Central memory CD8-positive, alpha-beta T cell (primary cell): Measurements from ENCODE around the gene GALNT10.

Source experiments
- ATAC-seq: fragments of 150-1000 bp; cut with Tn5 transposase; replicated peaks from 2 replicates; pipeline ENCODE4 v1.10.0; 2022; ENCODE audit warnings: mild to moderate bottlenecking, moderate FRiP score, moderate number of reproducible peaks; ENCODE audit not compliant: poor library complexity, severe bottlenecking; ENCODE audit errors: extremely low read depth
- DNase-seq, 2 donors: peaks; one replicate each; pipeline ENCODE4 v3.0.0; 2021; ENCODE audit warnings: low spot score in 2 of 2
- H3K27ac Mint-ChIP-seq: one replicate; pipeline ENCODE4 v1.8.0; 2022; ENCODE audit warnings: low read depth, mild to moderate bottlenecking, moderate library complexity, mixed read lengths
- H3K27me3 Mint-ChIP-seq: one replicate; pipeline ENCODE4 v1.8.0; 2022; ENCODE audit warnings: mixed read lengths
- H3K36me3 Mint-ChIP-seq: one replicate; pipeline ENCODE4 v1.8.0; 2022; ENCODE audit warnings: mild to moderate bottlenecking, moderate library complexity, mixed read lengths; ENCODE audit not compliant: insufficient read depth
- H3K4me1 Mint-ChIP-seq: one replicate; pipeline ENCODE4 v1.8.0; 2022; ENCODE audit warnings: mixed read lengths
- H3K4me3 Mint-ChIP-seq: one replicate; pipeline ENCODE4 v1.8.0; 2022; ENCODE audit warnings: mild to moderate bottlenecking, moderate library complexity, mixed read lengths
- H3K9me3 Mint-ChIP-seq: one replicate; pipeline ENCODE4 v1.8.0; 2022; ENCODE audit warnings: mixed read lengths

The GALNT10 gene

GRCh38 chr5:154236536-154237375 lies 46.2 kb downstream of the GALNT10 start:
- ATAC-seq (no peak), DNase-seq (no peak)
- peaks cover 63% of the 10 kb centered on the region for H3K4me1 Mint-ChIP-seq
- H3K9me3 Mint-ChIP-seq = no peaks in the 10 kb centered on the region
- no peak overlapping the region for H3K4me3 Mint-ChIP-seq
- H3K27me3 Mint-ChIP-seq = no peaks in the 10 kb centered on the region
- H3K27ac Mint-ChIP-seq = no peak overlapping the region
- H3K36me3 Mint-ChIP-seq = no peaks in the 10 kb centered on the region

GRCh38 chr5:154237376-154237743 lies 46.8 kb downstream of the GALNT10 start:
- ATAC-seq (no peak), DNase-seq (no peak)
- Mint-ChIP-seq H3K9me3 (no peaks in the 10 kb centered on the region), H3K27me3 (no peaks in the 10 kb centered on the region), H3K27ac (no peak overlapping the region), H3K4me1 (peaks cover 61% of the 10 kb centered on the region), H3K36me3 (no peaks in the 10 kb centered on the region), H3K4me3 (no peak overlapping the region)

GRCh38 chr5:154237946-154238345 lies 47.4 kb downstream of the GALNT10 start:
- no peaks in the 10 kb centered on the region for H3K36me3 Mint-ChIP-seq
- ATAC-seq = no peak
- H3K27me3 Mint-ChIP-seq = no peaks in the 10 kb centered on the region

GRCh38 chr5:154238776-154239481 lies 48.4 kb downstream of the GALNT10 start:
- Mint-ChIP-seq H3K4me1 (peaks cover 64% of the 10 kb centered on the region), H3K36me3 (no peaks in the 10 kb centered on the region), H3K4me3 (no peak overlapping the region), H3K27ac (no peak overlapping the region), H3K27me3 (no peaks in the 10 kb centered on the region), H3K9me3 (no peaks in the 10 kb centered on the region)
- no peak for ATAC-seq
- no peak for DNase-seq

More at GRCh38 chr5:154237946-154238345, 47.4 kb downstream of the GALNT10 start:
- Mint-ChIP-seq H3K4me3 (no peak overlapping the region), H3K27ac (no peak overlapping the region), H3K4me1 (peaks cover 64% of the 10 kb centered on the region), H3K9me3 (no peaks in the 10 kb centered on the region)
- DNase-seq = no peak

- Mint-ChIP-seq H3K36me3 (no peaks in the 10 kb centered on the region), H3K4me1 (peaks cover 64% of the 10 kb centered on the region), H3K4me3 (no peak overlapping the region), H3K27me3 (no peaks in the 10 kb centered on the region), H3K9me3 (no peaks in the 10 kb centered on the region), H3K27ac (no peak overlapping the region)
- no peak for ATAC-seq
- DNase-seq = no peak
These were observed 50.1 kb downstream of the GALNT10 start for GRCh38 chr5:154240595-154240994.

- Mint-ChIP-seq H3K4me3 (no peak overlapping the region), H3K36me3 (no peaks in the 10 kb centered on the region), H3K27ac (no peak overlapping the region), H3K9me3 (no peaks in the 10 kb centered on the region), H3K4me1 (peaks cover 60% of the 10 kb centered on the region), H3K27me3 (no peaks in the 10 kb centered on the region)
- ATAC-seq (no peak), DNase-seq (no peak)
These were observed 50.5 kb downstream of the GALNT10 start for GRCh38 chr5:154241021-154241420.

GRCh38 chr5:154242442-154242841 lies 51.9 kb downstream of the GALNT10 start:
- Mint-ChIP-seq H3K27me3 (no peaks in the 10 kb centered on the region), H3K36me3 (no peaks in the 10 kb centered on the region), H3K9me3 (no peaks in the 10 kb centered on the region), H3K27ac (no peak overlapping the region), H3K4me3 (no peak overlapping the region), H3K4me1 (peaks cover 46% of the 10 kb centered on the region)
- ATAC-seq (no peak), DNase-seq (no peak)

- no peak for ATAC-seq
- no peaks in the 10 kb centered on the region for H3K27me3 Mint-ChIP-seq
These were observed 52.4 kb downstream of the GALNT10 start for GRCh38 chr5:154242964-154243376.

GRCh38 chr5:154243736-154244135 lies 53.2 kb downstream of the GALNT10 start:
- Mint-ChIP-seq H3K4me1 (peaks cover 46% of the 10 kb centered on the region), H3K4me3 (no peak overlapping the region), H3K9me3 (no peaks in the 10 kb centered on the region), H3K27ac (no peak overlapping the region), H3K36me3 (no peaks in the 10 kb centered on the region), H3K27me3 (no peaks in the 10 kb centered on the region)
- ATAC-seq (no peak), DNase-seq (no peak)

More at GRCh38 chr5:154242964-154243376, 52.4 kb downstream of the GALNT10 start:
- Mint-ChIP-seq H3K4me1 (peaks cover 41% of the 10 kb centered on the region), H3K36me3 (no peaks in the 10 kb centered on the region), H3K4me3 (no peak overlapping the region), H3K9me3 (no peaks in the 10 kb centered on the region), H3K27ac (no peak overlapping the region)
- no peak for DNase-seq

GRCh38 chr5:154244476-154244875 lies 53.9 kb downstream of the GALNT10 start:
- H3K27me3 Mint-ChIP-seq = no peaks in the 10 kb centered on the region
- DNase-seq (no peak), ATAC-seq (no peak)
- H3K4me1 Mint-ChIP-seq = peaks cover 54% of the 10 kb centered on the region
- H3K36me3 Mint-ChIP-seq = no peaks in the 10 kb centered on the region
- H3K4me3 Mint-ChIP-seq = no peak overlapping the region
- H3K27ac Mint-ChIP-seq = no peak overlapping the region
- H3K9me3 Mint-ChIP-seq = no peaks in the 10 kb centered on the region

- Mint-ChIP-seq H3K4me1 (peaks cover 46% of the 10 kb centered on the region), H3K9me3 (no peaks in the 10 kb centered on the region), H3K4me3 (no peak overlapping the region), H3K27ac (peak overlapping the region; percentile 65), H3K27me3 (no peaks in the 10 kb centered on the region), H3K36me3 (peaks cover 2% of the 10 kb centered on the region)
- ATAC-seq (no peak), DNase-seq (no peak)
These were observed 58.2 kb downstream of the GALNT10 start for GRCh38 chr5:154248691-154249090.

- DNase-seq (no peak), ATAC-seq (no peak)
- peaks cover 45% of the 10 kb centered on the region for H3K4me1 Mint-ChIP-seq
- H3K27ac Mint-ChIP-seq = no peak overlapping the region
- H3K27me3 Mint-ChIP-seq = no peaks in the 10 kb centered on the region
- H3K9me3 Mint-ChIP-seq = no peaks in the 10 kb centered on the region
- H3K36me3 Mint-ChIP-seq = peaks cover 2% of the 10 kb centered on the region
- H3K4me3 Mint-ChIP-seq = no peak overlapping the region
These were observed 59.3 kb downstream of the GALNT10 start for GRCh38 chr5:154249826-154250225.

- Mint-ChIP-seq H3K27me3 (no peaks in the 10 kb centered on the region), H3K27ac (no peak overlapping the region), H3K4me1 (peaks cover 44% of the 10 kb centered on the region), H3K36me3 (peaks cover 2% of the 10 kb centered on the region), H3K4me3 (no peak overlapping the region), H3K9me3 (no peaks in the 10 kb centered on the region)
- DNase-seq (no peak), ATAC-seq (no peak)
These were observed 61.0 kb downstream of the GALNT10 start for GRCh38 chr5:154251529-154251928.
